H4 (cell line): ENCODE data around the gene AP5Z1. TPM values are rescaled to one million over a fixed set of nuclear protein-coding genes. Genes with fewer than 3 reads are reported as not detected.
"Not testable (repeated sequence)": the region's sequence is repeated elsewhere in the genome, so short reads cannot be mapped to it uniquely, and the experiment has no call there.

Source experiments
- DNase-seq: peaks from one replicate; pipeline ENCODE4 v3.0.0-alpha.2; 2015; ENCODE audit warnings: low spot score
- total RNA-seq: library from RNA; depleted of rRNA; stranded (reverse); fragments of >200 nt; shearing (Covaris generic); gene quantifications from 2 replicates; pipeline ENCODE4 v1.2.3, GENCODE V29; 2014

AP5Z1 gene
- total RNA-seq, 1 experiment from 2014 or later, result 14.6 TPM

GRCh38 chr7:4801839-4802231 lies 26.4 kb downstream of the AP5Z1 start:
- no peak for DNase-seq

GRCh38 chr7:4802577-4802976 lies 27.2 kb downstream of the AP5Z1 start:
- not testable (repeated sequence) for DNase-seq

- no peak for DNase-seq
These were observed 28.2 kb downstream of the AP5Z1 start for GRCh38 chr7:4803397-4804241.

- no peak for DNase-seq
These were observed 29.9 kb downstream of the AP5Z1 start for GRCh38 chr7:4805110-4805983.

GRCh38 chr7:4805984-4806300 lies 30.5 kb downstream of the AP5Z1 start:
- DNase-seq, result no peak

GRCh38 chr7:4806983-4807597 lies 31.7 kb downstream of the AP5Z1 start:
- no peak for DNase-seq

GRCh38 chr7:4807598-4808016 lies 32.2 kb downstream of the AP5Z1 start:
- peak; percentile 77 for DNase-seq

GRCh38 chr7:4808026-4808425 lies 32.6 kb downstream of the AP5Z1 start:
- DNase-seq, result no peak

GRCh38 chr7:4808565-4808964 lies 33.1 kb downstream of the AP5Z1 start:
- no peak for DNase-seq

- no peak for DNase-seq
These were observed 33.7 kb downstream of the AP5Z1 start for GRCh38 chr7:4809091-4809591.

GRCh38 chr7:4809666-4810065 lies 34.2 kb downstream of the AP5Z1 start:
- DNase-seq, result no peak

- no peak for DNase-seq
These were observed 39.0 kb downstream of the AP5Z1 start for GRCh38 chr7:4814433-4814832.

- DNase-seq, result no peak
These were observed 39.7 kb downstream of the AP5Z1 start for GRCh38 chr7:4815121-4815520.

- no peak for DNase-seq
These were observed 40.4 kb downstream of the AP5Z1 start for GRCh38 chr7:4815609-4816418.

- DNase-seq, result no peak
These were observed 41.1 kb downstream of the AP5Z1 start for GRCh38 chr7:4816419-4817080.

GRCh38 chr7:4817178-4817901 lies 41.9 kb downstream of the AP5Z1 start:
- no peak for DNase-seq

- no peak for DNase-seq
These were observed 42.8 kb downstream of the AP5Z1 start for GRCh38 chr7:4818000-4818794.

- DNase-seq, result no peak
These were observed 44.4 kb downstream of the AP5Z1 start for GRCh38 chr7:4819560-4820404.
